ENCODE measurements around the gene PVRIG. TPM values are rescaled to one million over a fixed set of nuclear protein-coding genes. Genes with fewer than 3 reads are reported as not detected.

The PVRIG gene
- polyA plus RNA-seq, 1 donor from 2014 or later: 0.16 TPM

- H3K4me2 ChIP-seq (ENCODE audit: low read length): no peak overlapping the region
- H3K27me3 ChIP-seq (ENCODE audit: insufficient read depth, low read depth, low read length): no peaks in the 10 kb centered on the region
- H3K4me3 ChIP-seq (ENCODE audit: low read length): no peak overlapping the region
- H3K79me2 ChIP-seq (replicated peaks; ENCODE audit: insufficient read depth, low read length): no peaks in the 10 kb centered on the region
- H3K27ac ChIP-seq (ENCODE audit: low read length): no peak overlapping the region
- no peaks in the 10 kb centered on the region for H3K9me3 ChIP-seq (ENCODE audit: low read length)
- no peak overlapping the region for H3K9ac ChIP-seq (ENCODE audit: low read length)
- TF ChIP-seq CTCF (IDR thresholded peaks at IDR 0.05; ENCODE audit: poor library complexity, severe bottlenecking) (no peak), EZH2 (IDR thresholded peaks at IDR 0.05; ENCODE audit: borderline replicate concordance, insufficient read depth, low read length, poor library complexity, severe bottlenecking) (no peak), MXI1 (conservative IDR thresholded peaks at IDR 0.05; ENCODE audit: poor library complexity, severe bottlenecking) (no peak), EP300 (conservative IDR thresholded peaks at IDR 0.05; ENCODE audit: poor library complexity, severe bottlenecking) (no peak), RAD21 (conservative IDR thresholded peaks at IDR 0.05) (no peak), TAF1 (IDR thresholded peaks at IDR 0.05; ENCODE audit: low read depth) (no peak), POLR2AphosphoS5 (IDR thresholded peaks at IDR 0.05) (no peak), SMC3 (conservative IDR thresholded peaks at IDR 0.05; ENCODE audit: poor library complexity) (no peak)
- TF ChIP-seq, protein P1, sequence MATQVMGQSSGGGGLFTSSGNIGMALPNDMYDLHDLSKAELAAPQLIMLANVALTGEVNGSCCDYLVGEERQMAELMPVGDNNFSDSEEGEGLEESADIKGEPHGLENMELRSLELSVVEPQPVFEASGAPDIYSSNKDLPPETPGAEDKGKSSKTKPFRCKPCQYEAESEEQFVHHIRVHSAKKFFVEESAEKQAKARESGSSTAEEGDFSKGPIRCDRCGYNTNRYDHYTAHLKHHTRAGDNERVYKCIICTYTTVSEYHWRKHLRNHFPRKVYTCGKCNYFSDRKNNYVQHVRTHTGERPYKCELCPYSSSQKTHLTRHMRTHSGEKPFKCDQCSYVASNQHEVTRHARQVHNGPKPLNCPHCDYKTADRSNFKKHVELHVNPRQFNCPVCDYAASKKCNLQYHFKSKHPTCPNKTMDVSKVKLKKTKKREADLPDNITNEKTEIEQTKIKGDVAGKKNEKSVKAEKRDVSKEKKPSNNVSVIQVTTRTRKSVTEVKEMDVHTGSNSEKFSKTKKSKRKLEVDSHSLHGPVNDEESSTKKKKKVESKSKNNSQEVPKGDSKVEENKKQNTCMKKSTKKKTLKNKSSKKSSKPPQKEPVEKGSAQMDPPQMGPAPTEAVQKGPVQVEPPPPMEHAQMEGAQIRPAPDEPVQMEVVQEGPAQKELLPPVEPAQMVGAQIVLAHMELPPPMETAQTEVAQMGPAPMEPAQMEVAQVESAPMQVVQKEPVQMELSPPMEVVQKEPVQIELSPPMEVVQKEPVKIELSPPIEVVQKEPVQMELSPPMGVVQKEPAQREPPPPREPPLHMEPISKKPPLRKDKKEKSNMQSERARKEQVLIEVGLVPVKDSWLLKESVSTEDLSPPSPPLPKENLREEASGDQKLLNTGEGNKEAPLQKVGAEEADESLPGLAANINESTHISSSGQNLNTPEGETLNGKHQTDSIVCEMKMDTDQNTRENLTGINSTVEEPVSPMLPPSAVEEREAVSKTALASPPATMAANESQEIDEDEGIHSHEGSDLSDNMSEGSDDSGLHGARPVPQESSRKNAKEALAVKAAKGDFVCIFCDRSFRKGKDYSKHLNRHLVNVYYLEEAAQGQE (IDR thresholded peaks at IDR 0.05; ENCODE audit: borderline replicate concordance): no peak
- no peaks in the 10 kb centered on the region for H4K20me1 ChIP-seq (ENCODE audit: insufficient read depth)
- no peaks in the 10 kb centered on the region for H3K36me3 ChIP-seq (ENCODE audit: insufficient read depth, low read length)
- H3F3A ChIP-seq (ENCODE audit: insufficient read depth, low read length, poor library complexity, severe bottlenecking): no peaks in the 10 kb centered on the region
- no peaks in the 10 kb centered on the region for H3K9me2 ChIP-seq (ENCODE audit: insufficient read depth, low read length)
- no peak overlapping the region for H2AFZ ChIP-seq (ENCODE audit: low read depth, low read length)
These were observed 34.0 kb upstream of the PVRIG start for GRCh38 chr7:100185726-100186125.

- Histone ChIP-seq H3K36me3 (ENCODE audit: insufficient read depth, low read length) (no peaks in the 10 kb centered on the region), H3K9me2 (ENCODE audit: insufficient read depth, low read length) (no peaks in the 10 kb centered on the region), H3K27me3 (ENCODE audit: insufficient read depth, low read depth, low read length) (no peaks in the 10 kb centered on the region), H3K79me2 (replicated peaks; ENCODE audit: insufficient read depth, low read length) (no peaks in the 10 kb centered on the region), H3K27ac (ENCODE audit: low read length) (no peak overlapping the region), H3K9ac (ENCODE audit: low read length) (no peak overlapping the region), H3F3A (ENCODE audit: insufficient read depth, low read length, poor library complexity, severe bottlenecking) (no peaks in the 10 kb centered on the region), H4K20me1 (ENCODE audit: insufficient read depth) (no peaks in the 10 kb centered on the region), H3K9me3 (ENCODE audit: low read length) (no peaks in the 10 kb centered on the region), H2AFZ (ENCODE audit: low read depth, low read length) (no peak overlapping the region), H3K4me3 (ENCODE audit: low read length) (no peak overlapping the region), H3K4me2 (ENCODE audit: low read length) (no peak overlapping the region)
- no peak for TF ChIP-seq EZH2 (IDR thresholded peaks at IDR 0.05; ENCODE audit: borderline replicate concordance, insufficient read depth, low read length, poor library complexity, severe bottlenecking)
- TF ChIP-seq MXI1 (conservative IDR thresholded peaks at IDR 0.05; ENCODE audit: poor library complexity, severe bottlenecking): no peak
- TF ChIP-seq POLR2AphosphoS5 (IDR thresholded peaks at IDR 0.05): no peak
- no peak for TF ChIP-seq TAF1 (IDR thresholded peaks at IDR 0.05; ENCODE audit: low read depth)
- no peak for TF ChIP-seq RAD21 (conservative IDR thresholded peaks at IDR 0.05)
- TF ChIP-seq, protein P1 (IDR thresholded peaks at IDR 0.05; ENCODE audit: borderline replicate concordance): no peak
- TF ChIP-seq SMC3 (conservative IDR thresholded peaks at IDR 0.05; ENCODE audit: poor library complexity): no peak
- no peak for TF ChIP-seq CTCF (IDR thresholded peaks at IDR 0.05; ENCODE audit: poor library complexity, severe bottlenecking)
- TF ChIP-seq EP300 (conservative IDR thresholded peaks at IDR 0.05; ENCODE audit: poor library complexity, severe bottlenecking): no peak
These were observed 30.7 kb upstream of the PVRIG start for GRCh38 chr7:100189061-100189460.

All from neural cell (in vitro differentiated cells).